Measurements from ENCODE around the gene SORCS3. TPM values are rescaled to one million over a fixed set of nuclear protein-coding genes. Genes with fewer than 3 reads are reported as not detected.

SORCS3 gene
- polyA plus RNA-seq, 10 donors = 0.07 to 0.66 (median 0.18) TPM; not detected in 2

- DNase-seq = no peak
Measured at GRCh38 chr10:104643303-104643663, 2.2 kb downstream of the SORCS3 start.

GRCh38 chr10:104646146-104646545 is 5.1 kb downstream of the SORCS3 start:
- no peak for DNase-seq

- no peak for DNase-seq
Measured at GRCh38 chr10:104648421-104648820, 7.3 kb downstream of the SORCS3 start.

GRCh38 chr10:104650072-104650471 is 9.0 kb downstream of the SORCS3 start:
- peak in 1 of 3 donors; percentile 12 for DNase-seq

GRCh38 chr10:104650635-104651331 is 9.7 kb downstream of the SORCS3 start:
- no peak for DNase-seq

- no peak for DNase-seq
Measured at GRCh38 chr10:104657036-104657435, 15.9 kb downstream of the SORCS3 start.

- peak in 1 of 3 donors; percentile 5 for DNase-seq
Measured at GRCh38 chr10:104657457-104657856, 16.4 kb downstream of the SORCS3 start.

- DNase-seq = no peak
Measured at GRCh38 chr10:104658067-104658466, 17.0 kb downstream of the SORCS3 start.

- no peak for DNase-seq
Measured at GRCh38 chr10:104659809-104660208, 18.7 kb downstream of the SORCS3 start.

GRCh38 chr10:104663076-104663475 is 22.0 kb downstream of the SORCS3 start:
- DNase-seq = no peak

- DNase-seq = no peak
Measured at GRCh38 chr10:104663563-104663962, 22.5 kb downstream of the SORCS3 start.

- DNase-seq = no peak
Measured at GRCh38 chr10:104664205-104664604, 23.1 kb downstream of the SORCS3 start.

- no peak for DNase-seq
Measured at GRCh38 chr10:104665174-104665573, 24.1 kb downstream of the SORCS3 start.

- DNase-seq = no peak
Measured at GRCh38 chr10:104666106-104666505, 25.0 kb downstream of the SORCS3 start.

- DNase-seq = no peak
Measured at GRCh38 chr10:104676874-104677273, 35.8 kb downstream of the SORCS3 start.

- no peak for DNase-seq
Measured at GRCh38 chr10:104678658-104679057, 37.6 kb downstream of the SORCS3 start.

- peak; percentile 3 to 46 (median 22) for DNase-seq
Measured at GRCh38 chr10:104680467-104681401, 39.6 kb downstream of the SORCS3 start.

- no peak for DNase-seq
Measured at GRCh38 chr10:104681485-104681884, 40.4 kb downstream of the SORCS3 start.

- DNase-seq = no peak
Measured at GRCh38 chr10:104683567-104683966, 42.5 kb downstream of the SORCS3 start.

GRCh38 chr10:104686829-104687228 is 45.7 kb downstream of the SORCS3 start:
- DNase-seq = no peak

GRCh38 chr10:104688251-104689042 is 47.4 kb downstream of the SORCS3 start:
- no peak for DNase-seq

GRCh38 chr10:104689105-104689504 is 48.0 kb downstream of the SORCS3 start:
- no peak for DNase-seq
